Measurements from ENCODE around the gene TEX264.
A peak's percentile ranks its signal among the peaks of the same experiment; 100 is the strongest.
"Not testable (repeated sequence)": the region's sequence is repeated elsewhere in the genome, so short reads cannot be mapped to it uniquely, and the experiment has no call there.

Gene TEX264

GRCh38 chr3:51670823-51671733, at the start of gene TEX264:
TEX264 (plus strand) TSS chr3:51671252; CDS start chr3:51674305, 3,053 bp downstream.
- peak; percentile 92 for DNase-seq (ENCODE audit: low spot score)

- DNase-seq (ENCODE audit: low spot score), result no peak
Measured at GRCh38 chr3:51622413-51622812, 48.6 kb upstream of the TEX264 start.

- no peak for DNase-seq (ENCODE audit: low spot score)
Measured at GRCh38 chr3:51622868-51623267, 48.2 kb upstream of the TEX264 start.

GRCh38 chr3:51630513-51630912, 40.5 kb upstream of the TEX264 start:
- no peak for DNase-seq (ENCODE audit: low spot score)

- DNase-seq (ENCODE audit: low spot score), result no peak
Measured at GRCh38 chr3:51637144-51637940, 33.7 kb upstream of the TEX264 start.

GRCh38 chr3:51637941-51638471, 33.0 kb upstream of the TEX264 start:
- no peak for DNase-seq (ENCODE audit: low spot score)

GRCh38 chr3:51642462-51642861, 28.6 kb upstream of the TEX264 start:
- DNase-seq (ENCODE audit: low spot score), result no peak

GRCh38 chr3:51646091-51646490, 25.0 kb upstream of the TEX264 start:
- DNase-seq (ENCODE audit: low spot score), result no peak

- not testable (repeated sequence) for DNase-seq (ENCODE audit: low spot score)
Measured at GRCh38 chr3:51652103-51652502, 18.9 kb upstream of the TEX264 start.

GRCh38 chr3:51653409-51653808, 17.6 kb upstream of the TEX264 start:
- not testable (repeated sequence) for DNase-seq (ENCODE audit: low spot score)

- no peak for DNase-seq (ENCODE audit: low spot score)
Measured at GRCh38 chr3:51657234-51657633, 13.8 kb upstream of the TEX264 start.

- DNase-seq (ENCODE audit: low spot score), result no peak
Measured at GRCh38 chr3:51659942-51660341, 11.1 kb upstream of the TEX264 start.

- no peak for DNase-seq (ENCODE audit: low spot score)
Measured at GRCh38 chr3:51662456-51662855, 8.6 kb upstream of the TEX264 start.

- no peak for DNase-seq (ENCODE audit: low spot score)
Measured at GRCh38 chr3:51668756-51669155, 2.3 kb upstream of the TEX264 start.

GRCh38 chr3:51669241-51670052, 1.6 kb upstream of the TEX264 start:
- DNase-seq (ENCODE audit: low spot score), result peak; percentile 79

GRCh38 chr3:51670053-51670822, 814 bp upstream of the TEX264 start:
- no peak for DNase-seq (ENCODE audit: low spot score)

GRCh38 chr3:51671734-51672475, 853 bp downstream of the TEX264 start:
- DNase-seq (ENCODE audit: low spot score), result peak; percentile 70

- DNase-seq (ENCODE audit: low spot score), result no peak
Measured at GRCh38 chr3:51673181-51673801, 2.2 kb downstream of the TEX264 start.

GRCh38 chr3:51673802-51674654, 3.0 kb downstream of the TEX264 start:
- DNase-seq (ENCODE audit: low spot score), result no peak
